Smooth muscle cell (in vitro differentiated cells): ENCODE results near the gene ULBP2. TPM values are rescaled to one million over a fixed set of nuclear protein-coding genes. Genes with fewer than 3 reads are reported as not detected.

Source experiments
- DNase-seq: peaks from one replicate; lab custom pipeline; 2025; ENCODE audit not compliant: unreplicated experiment; lab: John Stamatoyannopoulos, UW
- H2AFZ ChIP-seq: fragments of 200-600 bp; sonication (generic); 2 replicates; pipeline ENCODE4 v1.6.0; 2016; ENCODE audit warnings: antibody characterized with exemption, low read depth, mild to moderate bottlenecking
- H3F3A ChIP-seq: fragments of 200-600 bp; sonication (generic); 2 replicates; pipeline ENCODE4 v1.6.0; 2017; ENCODE audit warnings: antibody characterized with exemption, low read depth
- H3K27ac ChIP-seq: fragments of 200-600 bp; sonication (generic); 2 replicates; pipeline ENCODE4 v1.5.1; 2016; ENCODE audit warnings: low read depth, mild to moderate bottlenecking
- H3K27me3 ChIP-seq: fragments of 200-600 bp; sonication (generic); 2 replicates; pipeline ENCODE4 v1.6.1; 2016; ENCODE audit warnings: low read depth, mild to moderate bottlenecking
- H3K36me3 ChIP-seq: fragments of 200-600 bp; sonication (generic); 2 replicates; pipeline ENCODE4 v1.5.1; 2016; ENCODE audit warnings: low read depth
- H3K4me1 ChIP-seq: fragments of 200-600 bp; sonication (generic); 2 replicates; pipeline ENCODE4 v1.5.1; 2016; ENCODE audit warnings: low read depth
- H3K4me2 ChIP-seq: fragments of 200-600 bp; sonication (generic); 2 replicates; pipeline ENCODE4 v1.6.0; 2016; ENCODE audit warnings: mild to moderate bottlenecking
- H3K4me3 ChIP-seq: fragments of 200-600 bp; sonication (generic); 2 replicates; pipeline ENCODE4 v1.5.1; 2016; ENCODE audit warnings: mild to moderate bottlenecking
- H3K79me2 ChIP-seq: fragments of 200-600 bp; sonication (generic); 2 replicates; pipeline ENCODE4 v1.6.0; 2016; ENCODE audit warnings: low read depth, mild to moderate bottlenecking
- H3K9ac ChIP-seq: fragments of 200-600 bp; sonication (generic); 2 replicates; pipeline ENCODE4 v1.6.0; 2016; ENCODE audit warnings: low read depth
- H3K9me3 ChIP-seq: fragments of 200-600 bp; sonication (generic); replicated peaks from 2 replicates; pipeline ENCODE4 v1.5.1; 2016; ENCODE audit warnings: low read depth
- H4K20me1 ChIP-seq: fragments of 200-600 bp; sonication (generic); 2 replicates; pipeline ENCODE4 v1.6.0; 2016; ENCODE audit warnings: low read depth
- CTCF ChIP-seq: fragments of 200-600 bp; sonication (generic); IDR thresholded peaks from 2 replicates; pipeline ENCODE4 v1.5.1; 2017; ENCODE audit warnings: borderline replicate concordance, mild to moderate bottlenecking, antibody characterized with exemption; ENCODE audit not compliant: insufficient read depth, poor library complexity, severe bottlenecking
- WGBS: methylation state at CpG from one replicate; pipeline ENCODE4 v1.1.7; 2016; ENCODE audit warnings: low lambda C conversion rate; 5-methylcytosine and 5-hydroxymethylcytosine counted together
- polyA plus RNA-seq: library from polyadenylated mRNA; unstranded; fragments of >200 nt; fragmentation: Nextera tagmentation; extraction: Ambion mirVana; gene quantifications from 2 replicates; pipeline ENCODE4 v1.2.1, GENCODE V29; 2016
- total RNA-seq: library from RNA; depleted of rRNA; stranded (reverse); fragments of >200 nt; gene quantifications from 2 replicates; pipeline ENCODE4 v1.2.3, GENCODE V29; 2014

Gene ULBP2
- total and polyA plus RNA-seq, 2 experiments from 2014 or later = 8.8 to 11.7 TPM

- Histone ChIP-seq H3K79me2 (no peaks in the 10 kb centered on the region), H4K20me1 (no peaks in the 10 kb centered on the region), H3K27ac (no peak overlapping the region), H3F3A (no peaks in the 10 kb centered on the region), H3K36me3 (no peaks in the 10 kb centered on the region), H3K27me3 (peaks cover 11% of the 10 kb centered on the region), H3K9ac (no peak overlapping the region), H3K4me1 (no peaks in the 10 kb centered on the region), H3K4me2 (no peak overlapping the region), H2AFZ (no peak overlapping the region), H3K9me3 (no peaks in the 10 kb centered on the region), H3K4me3 (no peak overlapping the region)
- no peak for TF ChIP-seq CTCF
- 50% methylated on average over 2 of the region's 2 CpGs for WGBS
- DNase-seq = no peak
Measured at GRCh38 chr6:149913085-149913484, 28.7 kb upstream of the ULBP2 start.

GRCh38 chr6:149913540-149914240 is 28.1 kb upstream of the ULBP2 start:
- H3K9ac ChIP-seq = no peak overlapping the region
- no peaks in the 10 kb centered on the region for H3F3A ChIP-seq
- H3K4me1 ChIP-seq = no peaks in the 10 kb centered on the region
- H3K9me3 ChIP-seq = no peaks in the 10 kb centered on the region
- TF ChIP-seq CTCF = no peak
- H3K36me3 ChIP-seq = no peaks in the 10 kb centered on the region
- no peak overlapping the region for H3K4me2 ChIP-seq
- no peak for DNase-seq
- H3K27me3 ChIP-seq = peaks cover 17% of the 10 kb centered on the region
- WGBS = 75% methylated on average over 9 of the region's 9 CpGs
- H3K4me3 ChIP-seq = no peak overlapping the region
- no peak overlapping the region for H3K27ac ChIP-seq
- H3K79me2 ChIP-seq = no peaks in the 10 kb centered on the region
- H4K20me1 ChIP-seq = no peaks in the 10 kb centered on the region
- H2AFZ ChIP-seq = no peak overlapping the region

GRCh38 chr6:149915970-149916865 is 25.6 kb upstream of the ULBP2 start:
- no peak overlapping the region for H3K9ac ChIP-seq
- DNase-seq = no peak
- H3K36me3 ChIP-seq = no peaks in the 10 kb centered on the region
- H3K27me3 ChIP-seq = peaks cover 38% of the 10 kb centered on the region
- no peak overlapping the region for H3K4me2 ChIP-seq
- H4K20me1 ChIP-seq = no peaks in the 10 kb centered on the region
- no peak for TF ChIP-seq CTCF
- no peaks in the 10 kb centered on the region for H3F3A ChIP-seq
- no peak overlapping the region for H3K27ac ChIP-seq
- H3K4me3 ChIP-seq = no peak overlapping the region
- no peaks in the 10 kb centered on the region for H3K4me1 ChIP-seq
- no peaks in the 10 kb centered on the region for H3K79me2 ChIP-seq
- no peak overlapping the region for H2AFZ ChIP-seq
- no peaks in the 10 kb centered on the region for H3K9me3 ChIP-seq
- WGBS = 88% methylated on average over 10 of the region's 10 CpGs
